Osteoblast (primary cell): Measurements from ENCODE around the gene ARHGAP15. TPM values are rescaled to one million over a fixed set of nuclear protein-coding genes. Genes with fewer than 3 reads are reported as not detected.

Experiments used
- DNase-seq: peaks from one replicate; pipeline ENCODE4 v3.0.0; 2011; ENCODE audit warnings: low spot score, mixed read lengths; ENCODE audit not compliant: insufficient read length; ENCODE audit errors: missing footprints
- H2AFZ ChIP-seq: 2 replicates; pipeline ENCODE4 v1.6.0; 2011; ENCODE audit warnings: mild to moderate bottlenecking, low read length
- H3K27ac ChIP-seq: 2 replicates; pipeline ENCODE4 v1.5.1; 2011; ENCODE audit warnings: mild to moderate bottlenecking, low read depth, low read length, moderate library complexity
- H3K27me3 ChIP-seq: 2 replicates; pipeline ENCODE4 v1.6.0; 2012; ENCODE audit warnings: mild to moderate bottlenecking, control low read depth, inconsistent platforms, low read length, moderate library complexity; ENCODE audit not compliant: insufficient read depth
- H3K36me3 ChIP-seq: 2 replicates; pipeline ENCODE4 v1.5.1; 2011; ENCODE audit warnings: mild to moderate bottlenecking, low read length, control low read depth, moderate library complexity; ENCODE audit not compliant: insufficient read depth
- H3K4me1 ChIP-seq: 2 replicates; pipeline ENCODE4 v1.5.1; 2011; ENCODE audit warnings: mild to moderate bottlenecking, low read length, control low read depth, moderate library complexity; ENCODE audit not compliant: insufficient read depth
- H3K4me2 ChIP-seq: 2 replicates; pipeline ENCODE4 v1.6.0; 2011; ENCODE audit warnings: mild to moderate bottlenecking, low read length; ENCODE audit not compliant: insufficient read depth
- H3K4me3 ChIP-seq: fragments of 200-600 bp; sonication (generic); 3 replicates; pipeline ENCODE4 v1.5.1; 2012; ENCODE audit warnings: mild to moderate bottlenecking, low read length, inconsistent platforms; ENCODE audit not compliant: insufficient read depth
- H3K79me2 ChIP-seq: 2 replicates; pipeline ENCODE4 v1.6.0; 2012; ENCODE audit warnings: mild to moderate bottlenecking, low read length, control low read depth, inconsistent platforms; ENCODE audit not compliant: insufficient read depth
- H3K9me3 ChIP-seq: 2 replicates; pipeline ENCODE4 v1.5.1; 2011; ENCODE audit warnings: low read depth, low read length, control low read depth
- H4K20me1 ChIP-seq: 2 replicates; pipeline ENCODE4 v1.6.0; 2012; ENCODE audit warnings: mild to moderate bottlenecking, low read length, control low read depth; ENCODE audit not compliant: insufficient read depth
- total RNA-seq: library from RNA; depleted of rRNA; stranded (reverse); fragments of >200 nt; gene quantifications from 2 replicates; pipeline ENCODE4 v1.2.3, GENCODE V29; 2012
- TF ChIP-seq, protein P1 (sequence below): IDR thresholded peaks from 2 replicates; pipeline ENCODE4 v1.5.1; 2011; ENCODE audit warnings: mild to moderate bottlenecking, low read depth, low read length, moderate library complexity; ENCODE audit errors: extremely low read depth

Gene ARHGAP15
- total RNA-seq, 1 donor, result 2.2 TPM

DNA sequence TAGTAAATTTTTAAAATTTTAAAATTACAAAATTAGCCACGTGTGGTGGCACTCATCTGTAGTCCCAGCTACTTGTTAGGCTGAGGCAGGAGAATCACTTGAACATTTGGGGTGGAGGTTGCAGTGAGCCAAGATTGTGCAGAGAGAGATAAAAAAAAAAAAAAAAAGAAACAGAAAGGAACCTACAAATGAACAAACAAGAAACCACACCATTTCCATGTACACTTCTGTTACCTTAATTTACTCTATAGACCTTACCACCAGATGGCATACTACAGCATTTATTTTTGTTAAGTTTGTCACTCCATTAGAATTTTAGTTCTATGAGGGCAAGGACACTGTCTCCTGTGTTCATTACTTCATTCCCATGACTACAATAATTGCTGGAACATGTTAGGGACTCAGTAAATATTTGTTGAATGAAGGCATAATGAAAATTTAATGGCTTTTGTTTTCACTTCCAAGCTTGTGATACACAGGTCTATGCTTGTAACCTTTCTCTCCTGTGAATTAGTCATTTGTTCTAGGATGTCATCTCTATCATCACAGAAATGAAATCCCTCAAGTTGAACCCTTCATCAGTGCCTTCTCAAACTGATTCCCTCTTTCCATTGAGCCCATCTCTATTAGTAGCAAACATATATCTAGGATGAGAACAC is 76.0 kb downstream of the ARHGAP15 start:
- no peak for DNase-seq
- no peaks in the 10 kb centered on the region for H3K27me3 ChIP-seq
- no peak overlapping the region for H3K4me2 ChIP-seq
- H3K27ac ChIP-seq, result no peak overlapping the region
- TF ChIP-seq, protein P1, sequence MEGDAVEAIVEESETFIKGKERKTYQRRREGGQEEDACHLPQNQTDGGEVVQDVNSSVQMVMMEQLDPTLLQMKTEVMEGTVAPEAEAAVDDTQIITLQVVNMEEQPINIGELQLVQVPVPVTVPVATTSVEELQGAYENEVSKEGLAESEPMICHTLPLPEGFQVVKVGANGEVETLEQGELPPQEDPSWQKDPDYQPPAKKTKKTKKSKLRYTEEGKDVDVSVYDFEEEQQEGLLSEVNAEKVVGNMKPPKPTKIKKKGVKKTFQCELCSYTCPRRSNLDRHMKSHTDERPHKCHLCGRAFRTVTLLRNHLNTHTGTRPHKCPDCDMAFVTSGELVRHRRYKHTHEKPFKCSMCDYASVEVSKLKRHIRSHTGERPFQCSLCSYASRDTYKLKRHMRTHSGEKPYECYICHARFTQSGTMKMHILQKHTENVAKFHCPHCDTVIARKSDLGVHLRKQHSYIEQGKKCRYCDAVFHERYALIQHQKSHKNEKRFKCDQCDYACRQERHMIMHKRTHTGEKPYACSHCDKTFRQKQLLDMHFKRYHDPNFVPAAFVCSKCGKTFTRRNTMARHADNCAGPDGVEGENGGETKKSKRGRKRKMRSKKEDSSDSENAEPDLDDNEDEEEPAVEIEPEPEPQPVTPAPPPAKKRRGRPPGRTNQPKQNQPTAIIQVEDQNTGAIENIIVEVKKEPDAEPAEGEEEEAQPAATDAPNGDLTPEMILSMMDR, result peak; percentile 38
- H3K4me3 ChIP-seq, result no peak overlapping the region
- H4K20me1 ChIP-seq, result no peaks in the 10 kb centered on the region
- no peak overlapping the region for H2AFZ ChIP-seq
- no peaks in the 10 kb centered on the region for H3K36me3 ChIP-seq
- H3K4me1 ChIP-seq, result no peaks in the 10 kb centered on the region
- peaks cover 2% of the 10 kb centered on the region for H3K9me3 ChIP-seq
- no peaks in the 10 kb centered on the region for H3K79me2 ChIP-seq

DNA sequence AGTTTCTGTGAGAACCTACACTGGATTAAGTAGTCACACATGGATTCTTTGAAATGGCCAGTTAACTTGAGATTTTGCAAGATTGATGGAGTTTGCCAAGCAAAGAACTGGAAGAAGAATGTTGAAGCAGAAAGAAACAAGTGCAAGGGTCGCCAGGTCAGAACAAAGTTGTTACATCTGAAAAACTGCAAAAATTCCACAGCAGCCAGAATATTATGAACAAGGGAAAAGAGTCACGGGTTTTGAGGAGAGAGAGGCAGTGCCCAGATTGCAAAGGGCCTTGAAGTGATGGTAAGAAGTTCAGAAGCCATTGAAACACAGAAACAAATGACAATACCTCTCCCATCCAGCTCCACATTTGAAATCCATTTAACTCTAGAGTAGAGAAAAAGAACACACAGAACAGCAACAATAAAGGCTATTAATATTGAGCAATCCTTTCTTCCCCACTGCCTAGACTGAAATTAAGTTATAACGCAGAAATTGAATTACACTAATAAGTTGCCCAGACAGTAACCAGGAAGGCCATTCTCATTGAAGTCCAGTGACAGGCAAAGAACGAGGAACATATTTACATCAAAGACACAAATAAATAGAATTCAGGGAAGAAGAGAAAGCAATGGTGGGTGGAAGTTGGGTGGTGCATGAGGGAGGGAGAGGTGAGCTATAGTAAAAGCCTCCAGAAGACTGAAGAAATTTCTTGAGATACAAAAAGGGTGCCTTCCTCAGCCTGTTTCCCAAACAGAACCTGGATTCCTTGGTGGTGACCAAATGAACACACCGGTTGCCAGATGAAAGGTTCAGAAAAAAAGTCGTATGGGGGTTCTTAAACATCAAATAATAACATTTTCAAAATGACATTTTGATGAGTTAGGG is 80.6 kb downstream of the ARHGAP15 start:
- Histone ChIP-seq H3K4me3 (no peak overlapping the region), H3K36me3 (no peaks in the 10 kb centered on the region), H3K9me3 (no peaks in the 10 kb centered on the region), H4K20me1 (no peaks in the 10 kb centered on the region), H3K4me1 (no peaks in the 10 kb centered on the region), H3K4me2 (no peak overlapping the region), H3K79me2 (no peaks in the 10 kb centered on the region), H2AFZ (no peak overlapping the region), H3K27me3 (no peaks in the 10 kb centered on the region), H3K27ac (no peak overlapping the region)
- TF ChIP-seq, protein P1, result no peak
- DNase-seq, result no peak

DNA sequence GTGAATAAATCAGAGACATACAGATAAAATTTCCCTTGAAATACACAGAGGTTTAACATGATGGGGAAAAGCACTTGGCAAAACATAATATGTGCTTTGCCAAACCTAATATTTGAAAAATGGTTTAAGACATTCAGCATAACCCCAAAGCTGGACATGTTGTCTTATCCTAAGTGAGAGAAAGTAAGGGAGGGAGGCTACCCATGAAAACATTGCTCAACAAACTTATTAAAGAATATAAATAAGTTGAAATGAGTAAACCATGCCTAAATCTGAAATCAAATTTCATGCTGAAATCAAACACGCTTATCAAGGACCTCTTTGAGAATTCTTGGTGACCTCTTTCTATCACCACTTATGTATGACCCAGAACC is 81.2 kb downstream of the ARHGAP15 start:
- H2AFZ ChIP-seq, result no peak overlapping the region
- no peaks in the 10 kb centered on the region for H3K9me3 ChIP-seq
- no peaks in the 10 kb centered on the region for H3K4me1 ChIP-seq
- DNase-seq, result peak; percentile 50
- H3K79me2 ChIP-seq, result no peaks in the 10 kb centered on the region
- no peak overlapping the region for H3K4me3 ChIP-seq
- H3K4me2 ChIP-seq, result no peak overlapping the region
- H3K36me3 ChIP-seq, result no peaks in the 10 kb centered on the region
- H3K27ac ChIP-seq, result no peak overlapping the region
- H4K20me1 ChIP-seq, result no peaks in the 10 kb centered on the region
- TF ChIP-seq, protein P1, result no peak
- H3K27me3 ChIP-seq, result no peaks in the 10 kb centered on the region

DNA sequence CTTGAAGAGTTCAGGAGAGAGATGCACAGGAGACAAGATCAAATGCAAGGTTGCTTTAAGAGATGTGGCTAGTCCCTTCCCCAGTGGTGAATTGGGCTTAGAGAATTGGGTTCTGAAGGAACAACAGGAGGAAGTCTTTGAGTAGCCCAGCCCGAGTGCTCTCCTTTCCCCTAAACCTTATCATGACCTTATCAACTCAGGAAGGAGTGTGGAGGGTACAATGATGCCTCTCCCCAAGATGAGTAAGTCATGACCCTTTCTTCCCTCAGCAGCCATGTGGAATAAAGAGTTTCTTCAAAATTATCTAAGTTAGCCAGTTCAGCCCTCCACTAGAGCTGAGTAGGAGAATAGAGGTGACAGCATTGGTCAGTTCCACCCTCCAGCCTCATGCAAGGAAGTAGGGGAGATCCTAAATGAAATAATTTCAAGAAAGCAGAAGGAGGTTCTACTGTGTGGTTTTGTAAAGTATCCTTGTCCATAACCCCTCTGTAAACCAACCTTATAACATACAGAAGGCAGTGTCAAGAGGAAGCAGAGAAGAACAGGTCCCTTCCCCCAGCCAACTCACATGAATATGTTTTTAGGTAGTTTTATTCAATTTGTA is 88.4 kb downstream of the ARHGAP15 start:
- TF ChIP-seq, protein P1, result no peak
- no peaks in the 10 kb centered on the region for H3K4me1 ChIP-seq
- H3K79me2 ChIP-seq, result no peaks in the 10 kb centered on the region
- H2AFZ ChIP-seq, result no peak overlapping the region
- no peak overlapping the region for H3K4me2 ChIP-seq
- H3K9me3 ChIP-seq, result no peaks in the 10 kb centered on the region
- H3K4me3 ChIP-seq, result no peak overlapping the region
- H3K27ac ChIP-seq, result no peak overlapping the region
- H3K27me3 ChIP-seq, result no peaks in the 10 kb centered on the region
- no peaks in the 10 kb centered on the region for H3K36me3 ChIP-seq
- no peak for DNase-seq
- no peaks in the 10 kb centered on the region for H4K20me1 ChIP-seq
